DND-41 (cell line): Measurements from ENCODE around the gene ACO2.

Source experiments
- ATAC-seq: fragments of 200-7000 bp; cut with Tn5 transposase; 3 replicates; pipeline ENCODE4 v1.9.1; 2021; ENCODE audit warnings: low read depth; ENCODE audit not compliant: insufficient read depth
- DNase-seq: peaks from one replicate; pipeline ENCODE4 v3.0.0-alpha.2; 2020
- H2AFZ ChIP-seq: 2 replicates; pipeline ENCODE4 v1.6.0; 2012; ENCODE audit warnings: low read depth, low read length
- H3K27ac ChIP-seq: 2 replicates; pipeline ENCODE4 v1.5.1; 2012; ENCODE audit warnings: low read length, inconsistent platforms
- H3K27me3 ChIP-seq: fragments of 200-600 bp; sonication (generic); 2 replicates; pipeline ENCODE4 v1.6.0; 2012; ENCODE audit warnings: low read length, mild to moderate bottlenecking, inconsistent platforms; ENCODE audit not compliant: insufficient read depth, poor library complexity
- H3K36me3 ChIP-seq: 2 replicates; pipeline ENCODE4 v1.5.1; 2012; ENCODE audit warnings: low read length, inconsistent platforms; ENCODE audit not compliant: insufficient read depth
- H3K4me1 ChIP-seq: 2 replicates; pipeline ENCODE4 v1.5.1; 2012; ENCODE audit warnings: mild to moderate bottlenecking, low read length; ENCODE audit not compliant: insufficient read depth
- H3K4me2 ChIP-seq: 2 replicates; pipeline ENCODE4 v1.6.0; 2012; ENCODE audit warnings: mild to moderate bottlenecking, moderate library complexity, low read length, inconsistent platforms; ENCODE audit not compliant: insufficient read depth
- H3K4me3 ChIP-seq, 2 experiments: fragments of 200-600 bp in 1 of 2; shearing (Covaris generic) in 1 of 2; 2 replicates each; pipeline ENCODE4 v1.5.1; 2012 to 2016; ENCODE audit warnings: inconsistent platforms in 2 of 2, low read length in 2 of 2, mild to moderate bottlenecking in 2 of 2, low read depth in 1 of 2, moderate library complexity in 1 of 2
- H3K79me2 ChIP-seq: 2 replicates; pipeline ENCODE4 v1.6.0; 2012; ENCODE audit warnings: low read length, inconsistent platforms; ENCODE audit not compliant: insufficient read depth
- H3K9ac ChIP-seq: 2 replicates; pipeline ENCODE4 v1.6.0; 2012; ENCODE audit warnings: low read depth, mild to moderate bottlenecking, inconsistent platforms, low read length, moderate library complexity
- H3K9me3 ChIP-seq: 2 replicates; pipeline ENCODE4 v1.5.1; 2012; ENCODE audit warnings: low read length, moderate library complexity, mild to moderate bottlenecking, inconsistent platforms; ENCODE audit not compliant: insufficient read depth, severe bottlenecking
- H4K20me1 ChIP-seq: 2 replicates; pipeline ENCODE4 v1.6.0; 2012; ENCODE audit warnings: low read length; ENCODE audit not compliant: insufficient read depth
- CTCF ChIP-seq: IDR thresholded peaks from 2 replicates; pipeline ENCODE4 v1.5.1; 2012; ENCODE audit warnings: borderline replicate concordance, low read length, moderate library complexity, mild to moderate bottlenecking; ENCODE audit not compliant: poor library complexity, severe bottlenecking; ENCODE audit errors: extremely low read depth
- EZH2 ChIP-seq: IDR thresholded peaks from 3 replicates; pipeline ENCODE4 v1.6.1; 2012; ENCODE audit warnings: borderline replicate concordance, low read depth, mild to moderate bottlenecking, moderate library complexity, low read length, inconsistent platforms; ENCODE audit not compliant: severe bottlenecking

The ACO2 gene

DNA sequence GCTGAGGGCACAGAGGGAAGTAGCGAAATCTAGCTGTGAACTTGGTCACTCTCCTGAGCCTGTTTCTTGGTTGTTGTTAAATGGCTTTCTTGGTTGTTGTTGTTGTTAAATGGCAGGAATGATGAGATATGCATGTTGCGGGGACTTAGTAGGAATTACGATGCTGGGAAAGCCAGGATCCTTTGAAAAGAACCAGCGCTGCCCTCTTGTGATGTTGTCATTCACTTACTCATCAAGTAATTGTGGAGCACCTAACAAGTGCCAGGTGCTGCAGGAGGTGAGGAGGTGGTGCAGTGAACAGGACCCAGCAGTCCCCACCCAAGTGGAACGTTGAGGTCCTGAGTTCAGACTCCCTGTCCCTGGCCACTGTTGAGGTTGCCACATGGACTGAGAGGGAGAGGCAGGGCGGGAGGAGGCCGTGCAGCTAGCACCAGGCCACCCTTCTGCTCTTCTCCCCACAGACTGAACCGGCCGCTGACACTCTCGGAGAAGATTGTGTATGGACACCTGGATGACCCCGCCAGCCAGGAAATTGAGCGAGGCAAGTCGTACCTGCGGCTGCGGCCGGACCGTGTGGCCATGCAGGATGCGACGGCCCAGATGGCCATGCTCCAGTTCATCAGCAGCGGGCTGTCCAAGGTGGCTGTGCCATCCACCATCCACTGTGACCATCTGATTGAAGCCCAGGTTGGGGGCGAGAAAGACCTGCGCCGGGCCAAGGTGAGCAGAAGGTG is 38.6 kb downstream of the ACO2 start:
- TF ChIP-seq EZH2 (no peak), CTCF (no peak)
- Histone ChIP-seq H3K27ac (no peak overlapping the region), H3K4me3 (no peak overlapping the region), H3K4me1 (no peaks in the 10 kb centered on the region), H3K36me3 (peaks cover 60% of the 10 kb centered on the region), H3K4me2 (no peak overlapping the region), H4K20me1 (peaks cover 19% of the 10 kb centered on the region; the same call in 1 of the 2 replicates), H3K9ac (no peak overlapping the region), H2AFZ (no peak overlapping the region), H3K79me2 (peaks cover 19% of the 10 kb centered on the region), H3K27me3 (no peaks in the 10 kb centered on the region), H3K9me3 (no peaks in the 10 kb centered on the region)
- DNase-seq: no peak
- ATAC-seq: no peak

- Histone ChIP-seq H2AFZ (no peak overlapping the region), H3K27ac (no peak overlapping the region), H3K36me3 (peaks cover 68% of the 10 kb centered on the region), H3K4me3 (no peak overlapping the region), H4K20me1 (peaks cover 19% of the 10 kb centered on the region; the same call in 1 of the 2 replicates), H3K27me3 (no peaks in the 10 kb centered on the region), H3K79me2 (peaks cover 19% of the 10 kb centered on the region), H3K9me3 (no peaks in the 10 kb centered on the region), H3K4me2 (no peak overlapping the region), H3K9ac (no peak overlapping the region), H3K4me1 (no peaks in the 10 kb centered on the region)
- DNase-seq (no peak), ATAC-seq (no peak)
- no peak for TF ChIP-seq EZH2
Measured at GRCh38 chr22:41508770-41509170, 39.9 kb downstream of the ACO2 start.

DNA sequence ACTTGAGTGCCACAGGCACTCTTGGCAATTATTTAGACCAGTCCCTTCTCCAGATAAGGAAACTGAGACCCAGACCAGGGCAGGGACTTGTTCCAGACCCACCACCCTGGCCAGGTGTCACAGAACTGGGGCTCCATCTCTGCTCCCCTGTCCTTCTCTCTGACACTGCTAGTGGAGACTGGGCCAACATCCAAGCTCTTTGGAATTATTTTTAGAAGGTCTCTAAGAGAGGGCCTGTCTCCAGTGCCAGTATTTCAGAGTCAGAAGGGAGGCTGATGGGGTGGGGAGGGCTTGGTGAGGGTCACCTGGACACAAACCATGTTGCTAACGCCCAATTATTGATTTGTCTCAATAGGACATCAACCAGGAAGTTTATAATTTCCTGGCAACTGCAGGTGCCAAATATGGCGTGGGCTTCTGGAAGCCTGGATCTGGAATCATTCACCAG is 42.6 kb downstream of the ACO2 start:
- Histone ChIP-seq H3K9me3 (no peaks in the 10 kb centered on the region), H3K79me2 (peaks cover 5% of the 10 kb centered on the region), H3K4me2 (no peak overlapping the region), H2AFZ (no peak overlapping the region), H4K20me1 (peaks cover 22% of the 10 kb centered on the region; the same call in 1 of the 2 replicates), H3K4me1 (no peaks in the 10 kb centered on the region), H3K9ac (no peak overlapping the region), H3K27ac (no peak overlapping the region), H3K27me3 (no peaks in the 10 kb centered on the region), H3K36me3 (peaks cover 87% of the 10 kb centered on the region), H3K4me3 (no peak overlapping the region)
- no peak for ATAC-seq
- TF ChIP-seq CTCF (no peak), EZH2 (no peak)
- DNase-seq: no peak

- H3K4me1 ChIP-seq: no peaks in the 10 kb centered on the region
- H4K20me1 ChIP-seq: 0 out of 2 replicates have a peak, but pooled peaks cover 14% of the 10 kb centered on the region
- no peaks in the 10 kb centered on the region; the same call in 1 of the 2 replicates for H3K79me2 ChIP-seq
- H3K4me3 ChIP-seq: no peak overlapping the region
- H3K9me3 ChIP-seq: no peaks in the 10 kb centered on the region
- no peak for DNase-seq
- H3K4me2 ChIP-seq: no peak overlapping the region
- no peak overlapping the region for H3K27ac ChIP-seq
- H2AFZ ChIP-seq: no peak overlapping the region
- H3K27me3 ChIP-seq: no peaks in the 10 kb centered on the region
- ATAC-seq: no peak
- no peak overlapping the region for H3K9ac ChIP-seq
- no peak for TF ChIP-seq EZH2
- TF ChIP-seq CTCF: no peak
- H3K36me3 ChIP-seq: peaks cover 89% of the 10 kb centered on the region
Measured at GRCh38 chr22:41512421-41513194, 43.7 kb downstream of the ACO2 start.
